ENCODE results near the gene MOB1A.
"Not testable (repeated sequence)": the region's sequence is repeated elsewhere in the genome, so short reads cannot be mapped to it uniquely, and the experiment has no call there.

The MOB1A gene

GRCh38 chr2:74148457-74149246, 30.0 kb downstream of the MOB1A start:
- DNase-seq: peak in 1 of 4 experiments; percentile 8

DNA sequence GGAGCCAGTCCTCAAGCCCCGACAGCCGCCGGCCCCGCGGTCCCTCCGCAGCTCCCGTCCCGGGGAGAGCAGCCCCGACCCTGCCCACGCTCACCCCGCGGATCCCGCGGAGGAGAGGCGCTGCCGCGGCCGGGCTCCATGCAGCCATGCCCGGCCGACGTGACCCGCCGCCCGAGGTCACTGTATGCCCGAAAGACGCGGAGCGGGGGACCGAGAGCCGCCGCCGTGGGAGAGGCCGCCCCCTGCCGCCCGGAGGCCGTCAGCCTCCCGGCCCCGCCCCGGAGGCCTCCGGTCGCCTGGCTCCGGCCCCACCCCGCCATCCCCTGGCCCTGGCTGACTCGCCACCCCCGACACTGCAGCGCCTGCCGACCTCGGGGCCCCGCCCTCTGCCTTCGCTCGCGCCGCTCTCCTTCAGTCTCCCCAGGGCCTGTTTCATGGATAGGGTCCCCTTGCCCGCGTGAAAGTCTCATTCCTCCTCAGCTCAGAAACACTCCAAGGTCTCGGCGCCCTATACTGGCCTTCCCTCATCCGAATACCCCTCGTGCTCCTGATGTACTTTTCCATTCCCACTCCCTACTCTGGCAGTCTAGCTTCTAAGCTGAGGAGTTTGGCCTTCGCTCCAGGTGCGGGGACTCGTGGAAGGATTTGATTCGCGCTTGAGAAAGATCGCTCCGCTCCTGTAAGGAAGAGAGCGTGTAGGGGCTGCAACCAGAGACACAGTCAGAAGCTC, 30.8 kb downstream of the MOB1A start, which contains the start of gene BOLA3:
BOLA3 (minus strand) TSS at position 186 of the 730 bp plus-strand sequence; CDS start at position 148, 38 bp downstream.
- DNase-seq: peak; percentile 91 to 96 (median 93)

DNA sequence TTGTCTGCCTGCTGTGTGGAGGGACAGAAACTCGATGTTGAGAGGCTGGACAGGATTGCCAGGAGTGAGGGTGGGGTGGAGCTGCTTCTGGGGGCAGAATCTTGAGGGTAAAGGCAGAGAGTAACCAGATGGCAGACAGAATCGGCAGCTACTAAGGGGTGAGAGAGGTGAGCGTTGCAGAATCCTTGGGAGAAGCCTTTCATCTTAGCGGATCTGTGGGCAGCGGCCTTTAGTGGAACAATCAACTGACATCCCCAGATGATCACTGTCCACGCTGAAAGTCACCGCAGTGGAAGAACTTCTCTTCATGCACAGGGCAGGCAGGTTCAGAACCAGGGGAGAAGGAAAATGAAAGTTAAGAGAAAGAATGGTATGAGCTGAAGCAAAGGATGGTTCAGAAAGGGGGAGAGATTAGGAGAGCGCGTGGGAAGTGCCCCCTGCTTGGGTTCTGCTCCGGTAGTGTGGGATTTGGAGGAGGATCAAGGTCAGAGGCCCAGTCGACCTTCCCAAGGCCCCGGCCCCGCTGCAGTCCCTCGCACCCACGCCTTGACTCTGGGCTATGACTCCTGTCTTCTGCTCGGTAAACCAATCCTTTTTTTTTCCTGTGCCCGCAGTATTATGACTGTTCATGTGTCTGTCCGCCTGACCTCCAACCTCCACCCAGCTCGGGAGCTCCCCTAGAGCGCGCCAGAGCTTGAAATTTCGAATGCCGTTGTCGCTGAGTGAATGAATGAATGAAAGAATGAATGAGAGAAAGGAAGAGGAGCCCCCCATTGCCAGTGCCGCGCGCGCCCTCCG, 31.6 kb downstream of the MOB1A start:
- peak; percentile 49 to 78 (median 61) for DNase-seq

DNA sequence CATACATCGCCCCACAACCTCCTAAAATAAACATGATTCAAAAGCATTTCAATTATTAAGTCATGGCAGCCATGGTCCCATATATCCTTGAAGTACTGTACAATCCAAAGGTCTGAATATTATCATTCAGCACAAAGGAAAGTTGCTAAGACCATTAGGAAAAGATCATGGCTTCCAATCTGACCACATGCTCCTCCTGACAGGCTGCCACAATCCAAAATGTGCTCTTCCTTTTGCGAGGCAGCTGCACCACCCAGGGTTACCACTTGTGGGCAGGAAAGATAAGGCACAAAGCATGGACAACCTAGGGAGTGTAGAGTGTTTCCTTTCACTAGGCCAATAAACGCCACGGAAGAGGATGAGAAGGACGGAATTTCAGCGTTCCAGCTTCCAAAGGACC, 36.3 kb downstream of the MOB1A start:
- DNase-seq: peak in 2 of 4 experiments; percentile 5 to 9

DNA sequence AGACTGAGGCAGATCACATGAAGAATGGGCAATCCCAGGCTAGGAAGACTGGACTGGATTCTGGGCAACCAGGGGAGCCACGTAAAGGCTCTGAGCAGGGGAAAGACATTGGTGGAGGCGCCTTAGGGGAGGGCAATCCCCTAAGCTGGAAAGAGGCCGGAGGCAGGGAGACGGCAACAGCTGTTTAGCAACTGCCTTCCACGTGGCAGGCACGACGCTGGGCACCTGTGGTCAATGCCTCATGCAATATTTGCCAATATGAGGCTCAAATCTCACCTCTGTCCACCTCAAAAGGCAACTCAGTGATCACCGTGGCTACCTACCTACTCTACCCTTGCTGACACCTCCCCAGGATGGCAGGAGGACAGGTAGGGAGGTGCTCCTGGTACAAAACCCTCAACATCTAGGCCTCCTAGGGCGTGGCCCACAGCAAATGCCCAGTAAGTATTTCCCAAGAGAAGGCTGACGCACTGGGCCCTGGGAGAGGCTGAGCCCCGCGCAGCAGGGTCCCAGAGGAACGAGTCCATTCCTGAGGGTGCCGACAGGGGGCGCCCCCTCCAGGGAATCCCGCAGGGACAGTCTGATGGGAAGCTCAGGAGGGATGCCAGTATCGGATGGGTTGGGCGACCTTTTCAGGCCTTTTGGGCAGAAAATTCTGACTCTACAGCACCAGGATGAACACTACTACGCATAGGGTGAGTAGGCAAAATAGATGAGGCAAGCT, 39.9 kb downstream of the MOB1A start:
- DNase-seq: no peak

DNA sequence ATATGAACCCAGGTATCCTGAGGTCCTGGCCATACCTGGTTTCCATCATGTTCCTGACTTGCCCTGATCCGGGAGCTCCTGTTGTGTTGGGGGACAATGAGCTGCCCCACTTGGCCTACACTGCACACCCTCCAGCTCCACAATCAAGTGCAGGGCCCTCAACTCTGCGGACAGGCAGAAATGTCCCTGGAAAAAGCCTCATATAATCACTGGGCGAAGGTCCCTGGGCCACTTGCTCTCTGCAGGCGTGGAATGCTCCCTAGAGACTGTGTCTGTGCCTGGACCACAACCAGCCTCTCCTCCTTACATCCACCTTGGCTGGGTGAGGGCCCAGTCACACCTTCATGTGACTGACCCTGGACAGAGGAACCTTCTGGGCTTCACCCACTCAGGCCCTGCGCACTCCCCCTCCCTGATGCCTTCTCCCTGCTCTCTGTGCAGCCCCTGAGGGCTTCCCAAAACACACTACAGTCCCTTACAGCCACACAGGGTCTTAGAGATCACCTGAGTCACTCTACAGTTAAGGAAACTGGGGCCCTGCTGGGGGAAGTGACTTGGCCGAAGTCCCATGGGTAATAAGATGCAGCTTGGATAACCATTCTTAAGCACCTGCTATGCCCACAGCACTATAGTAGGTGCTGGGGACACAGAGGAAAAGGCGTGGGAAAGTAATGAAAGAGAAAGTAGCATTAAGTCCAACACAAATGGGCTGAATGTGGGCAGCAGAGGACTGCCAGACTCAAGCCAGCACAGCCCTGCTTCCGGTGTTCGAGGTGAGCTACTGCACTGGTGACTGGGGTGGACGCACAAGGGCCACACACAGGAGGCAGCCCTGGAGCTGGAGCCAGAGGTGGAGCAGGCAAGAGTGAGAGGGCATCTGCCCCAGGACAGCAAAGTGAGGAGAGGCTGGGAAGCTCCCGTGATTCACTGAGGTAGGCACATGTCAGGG, 40.8 kb downstream of the MOB1A start:
- DNase-seq: no peak

GRCh38 chr2:74131901-74132300, 46.8 kb downstream of the MOB1A start:
- no peak for DNase-seq

- no peak for DNase-seq
These were observed 48.3 kb downstream of the MOB1A start for GRCh38 chr2:74130211-74130995.

GRCh38 chr2:74128206-74128605, 50.5 kb downstream of the MOB1A start:
- DNase-seq: no peak

GRCh38 chr2:74123955-74124354, 54.7 kb downstream of the MOB1A start:
- not testable (repeated sequence) for DNase-seq

DNA sequence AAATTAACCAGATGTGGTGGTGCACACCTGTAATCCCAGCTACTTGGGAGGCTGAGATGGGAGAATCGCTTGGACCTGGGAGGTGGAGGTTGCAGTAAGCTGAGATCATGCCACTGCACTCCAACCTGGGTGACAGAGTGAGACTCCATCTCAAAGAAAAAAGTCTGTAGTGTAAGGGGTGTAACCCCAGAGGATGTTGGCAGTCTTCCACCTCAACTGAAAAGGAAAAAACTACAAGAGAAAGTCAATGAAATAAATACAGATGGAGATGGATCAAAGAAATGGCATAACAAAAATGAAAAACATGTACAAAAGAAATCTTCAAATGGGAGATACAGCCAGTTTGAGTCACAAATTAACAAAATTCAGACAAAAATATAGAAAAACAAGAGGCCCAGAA, 56.8 kb downstream of the MOB1A start:
- DNase-seq: not testable (repeated sequence)

DNA sequence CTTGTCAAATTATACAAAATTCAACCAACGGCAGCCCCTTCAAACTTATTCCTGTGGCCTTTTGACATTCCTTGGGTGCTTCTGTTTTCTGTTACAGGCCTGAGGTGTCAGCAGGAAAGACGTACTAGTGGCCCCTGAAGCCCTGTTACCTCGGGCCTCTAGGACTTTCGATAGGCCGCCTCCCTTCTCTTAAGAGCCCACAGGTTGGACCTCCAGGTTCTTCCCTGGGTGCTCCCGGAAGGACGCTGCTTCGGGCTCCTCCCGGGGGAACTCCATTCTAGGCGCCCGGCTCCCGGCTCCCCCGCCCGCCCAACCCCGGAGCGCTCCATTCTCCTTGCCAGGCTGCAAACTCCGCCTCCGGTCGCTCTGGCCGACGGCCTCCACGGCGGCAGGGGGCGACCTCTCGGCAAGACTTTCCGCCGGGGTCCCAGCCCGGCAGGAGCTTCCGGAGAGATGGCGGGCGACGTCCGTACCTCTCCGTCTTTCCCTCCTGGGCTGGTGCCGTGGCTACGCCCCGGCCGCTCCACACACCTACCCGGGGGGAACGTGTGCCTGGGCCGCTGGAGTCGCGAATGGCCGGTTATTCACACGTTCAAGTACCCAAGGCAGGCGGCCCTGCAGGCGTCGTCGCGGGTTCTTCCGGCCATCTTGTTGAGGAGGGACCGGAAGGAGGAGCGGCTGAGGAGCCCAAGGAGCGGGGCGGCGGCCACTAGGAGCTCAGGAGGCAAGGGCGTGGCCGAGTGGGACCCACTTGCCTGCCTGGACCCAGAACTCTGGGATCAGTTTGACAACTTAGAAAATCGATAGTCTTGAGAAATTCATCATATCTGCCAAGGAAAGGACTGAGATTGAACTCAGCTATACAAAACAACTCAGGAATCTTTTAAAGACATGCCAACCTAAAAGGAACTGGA, 58.5 kb downstream of the MOB1A start:
- peak; percentile 90 to 96 (median 92) for DNase-seq

- DNase-seq: peak in 3 of 4 experiments; percentile 12 to 43 (median 38)
These were observed 59.3 kb downstream of the MOB1A start for GRCh38 chr2:74119339-74119738.

GRCh38 chr2:74111380-74111779, 67.3 kb downstream of the MOB1A start:
- no peak for DNase-seq

GRCh38 chr2:74110537-74110936, 68.1 kb downstream of the MOB1A start:
- DNase-seq: no peak

DNA sequence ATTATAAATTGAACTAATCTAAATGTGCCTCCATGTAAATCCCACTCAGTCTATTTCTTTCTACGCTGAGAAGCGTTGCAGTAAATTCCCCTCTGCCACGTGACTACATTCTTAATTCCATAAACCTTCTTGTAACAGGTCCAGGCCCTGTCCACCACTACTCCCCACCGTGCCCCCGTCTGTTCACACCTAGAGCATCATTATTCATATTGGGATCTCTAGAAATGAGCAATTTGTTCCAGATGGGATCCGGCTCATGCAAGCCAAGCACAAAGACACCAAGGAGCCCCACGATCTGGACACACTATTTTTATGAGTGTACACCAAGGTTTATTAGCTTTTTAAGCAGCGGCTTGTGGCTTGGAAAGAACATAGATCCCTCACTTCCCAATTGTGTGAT, 69.1 kb downstream of the MOB1A start:
- no peak for DNase-seq

DNA sequence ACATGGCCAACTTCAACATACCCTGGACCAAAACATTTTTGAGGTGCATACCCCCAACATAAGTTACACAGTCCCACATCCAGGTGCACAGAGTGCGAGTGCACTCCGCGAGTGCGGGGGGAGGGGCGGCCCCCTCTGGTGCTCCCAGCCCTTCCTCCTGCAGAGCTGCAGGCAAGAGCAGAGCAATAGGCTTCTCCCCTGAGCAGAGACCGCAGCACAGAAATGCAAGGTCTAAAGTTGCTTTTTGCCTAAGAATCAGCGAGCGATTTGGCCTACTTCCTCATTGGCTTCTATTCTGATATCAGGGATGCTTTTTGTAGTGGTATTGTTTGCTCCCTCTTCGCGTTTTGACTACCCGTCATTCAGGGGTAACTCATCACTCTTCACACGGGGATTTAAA, 71.6 kb downstream of the MOB1A start:
- DNase-seq: no peak

DNA sequence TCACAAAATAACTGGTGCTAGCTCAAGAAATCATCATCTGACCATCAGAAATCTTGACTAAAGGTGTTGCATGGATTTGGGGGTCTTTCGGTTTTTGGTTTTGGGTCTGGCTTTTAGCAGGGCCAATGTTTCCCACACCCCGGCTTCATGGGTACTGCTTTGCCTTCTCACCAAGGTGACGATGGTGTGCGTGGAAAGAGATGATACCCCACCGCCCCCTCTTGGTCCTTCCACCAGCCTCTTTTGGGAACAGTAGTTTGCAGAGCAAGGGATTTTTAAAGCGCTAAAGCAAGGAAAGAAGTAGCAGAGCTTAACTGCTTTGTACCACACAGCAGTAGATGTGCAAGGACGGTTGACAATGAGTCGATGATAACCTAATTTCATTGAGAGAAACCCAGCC, 73.3 kb downstream of the MOB1A start:
- no peak for DNase-seq

GRCh38 chr2:74104839-74105238, 73.8 kb downstream of the MOB1A start:
- DNase-seq: no peak

Data from suppressor macrophage (primary cell).